CD4-positive, alpha-beta T cell treated with Interleukin-1 beta for 1 hour (primary cell): ENCODE data around the gene MYO1D.

Experiments
- DNase-seq, 2 donors: peaks; one replicate each; pipeline ENCODE4 v3.0.0-alpha.2; 2020 to 2022

The MYO1D gene

DNA sequence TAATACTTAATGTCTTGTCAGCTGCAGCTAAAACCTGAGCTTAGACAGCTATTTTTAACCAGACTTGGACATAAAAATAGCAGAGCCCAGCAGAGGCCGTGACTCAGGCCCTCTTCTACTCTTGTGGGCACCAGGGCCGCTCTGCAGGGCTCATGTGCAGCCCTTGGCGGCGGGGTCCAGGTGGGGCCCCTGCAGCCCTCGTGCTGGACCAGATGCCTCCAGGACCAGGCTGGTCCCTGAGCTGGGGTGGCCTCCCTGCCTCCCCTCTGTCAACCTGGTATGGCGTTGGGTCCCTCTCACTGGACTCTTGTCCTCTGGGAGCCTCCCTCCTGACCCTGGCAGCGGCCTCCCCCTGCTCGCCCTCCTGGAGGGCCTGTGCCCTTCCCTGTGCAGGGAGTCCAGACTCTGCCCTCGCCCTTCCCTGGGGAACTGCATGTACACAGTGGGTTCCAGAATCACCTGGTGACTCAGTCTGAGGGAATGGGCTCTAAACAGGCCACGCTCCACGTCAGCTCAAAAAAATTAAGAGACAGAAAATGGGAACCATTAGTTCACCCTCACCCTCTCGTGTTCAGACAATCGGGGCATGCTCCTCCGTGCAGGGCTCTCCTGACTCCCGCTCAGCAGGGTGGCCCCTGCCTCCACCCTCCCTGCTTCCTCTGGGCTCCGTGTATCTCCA lies 380.4 kb downstream of the MYO1D start:
- no peak for DNase-seq

DNA sequence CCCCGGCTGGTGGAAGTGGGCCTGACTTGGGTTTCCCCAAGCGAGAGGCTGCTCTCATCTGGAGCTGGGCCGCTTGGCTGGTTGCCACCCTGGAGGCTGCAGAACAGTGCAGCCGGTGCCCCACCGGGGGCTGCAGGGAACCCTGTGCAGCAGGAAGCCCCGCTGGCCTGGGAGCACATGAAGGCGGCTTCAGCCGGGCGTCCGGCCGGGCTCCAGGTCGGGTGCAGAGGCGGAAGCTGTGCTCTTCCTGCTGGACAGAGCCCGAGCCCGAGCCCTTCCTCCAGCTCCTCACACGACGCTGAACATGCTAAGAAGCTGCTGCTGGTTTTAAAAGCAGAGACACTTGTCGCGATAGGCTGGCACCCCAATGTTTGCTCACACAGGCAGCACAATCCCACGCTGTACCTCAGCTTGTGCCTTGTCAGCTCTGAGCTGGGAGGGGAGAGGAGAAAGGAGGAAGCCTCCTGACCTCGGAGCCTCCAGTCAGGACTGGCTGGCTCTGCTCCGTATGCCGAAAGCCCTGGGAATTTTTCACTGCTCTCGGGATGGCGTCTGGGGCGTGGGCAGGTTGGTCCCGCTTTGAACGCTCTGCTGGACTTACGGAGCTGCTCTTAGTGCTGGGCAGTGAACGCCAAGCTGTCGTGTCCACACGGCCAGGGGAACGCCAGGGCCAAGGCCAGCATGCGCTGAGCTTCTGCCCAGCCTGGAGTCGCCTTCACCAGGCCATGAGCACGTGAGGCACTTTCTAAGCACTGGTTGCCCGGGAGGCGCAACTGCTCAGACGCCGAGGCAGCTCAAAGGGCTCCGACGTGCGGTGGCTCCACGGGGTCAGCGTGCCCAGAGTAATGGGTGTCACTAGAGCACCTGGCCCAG lies 381.3 kb downstream of the MYO1D start:
- DNase-seq: peak in 1 of 2 donors; percentile 15

DNA sequence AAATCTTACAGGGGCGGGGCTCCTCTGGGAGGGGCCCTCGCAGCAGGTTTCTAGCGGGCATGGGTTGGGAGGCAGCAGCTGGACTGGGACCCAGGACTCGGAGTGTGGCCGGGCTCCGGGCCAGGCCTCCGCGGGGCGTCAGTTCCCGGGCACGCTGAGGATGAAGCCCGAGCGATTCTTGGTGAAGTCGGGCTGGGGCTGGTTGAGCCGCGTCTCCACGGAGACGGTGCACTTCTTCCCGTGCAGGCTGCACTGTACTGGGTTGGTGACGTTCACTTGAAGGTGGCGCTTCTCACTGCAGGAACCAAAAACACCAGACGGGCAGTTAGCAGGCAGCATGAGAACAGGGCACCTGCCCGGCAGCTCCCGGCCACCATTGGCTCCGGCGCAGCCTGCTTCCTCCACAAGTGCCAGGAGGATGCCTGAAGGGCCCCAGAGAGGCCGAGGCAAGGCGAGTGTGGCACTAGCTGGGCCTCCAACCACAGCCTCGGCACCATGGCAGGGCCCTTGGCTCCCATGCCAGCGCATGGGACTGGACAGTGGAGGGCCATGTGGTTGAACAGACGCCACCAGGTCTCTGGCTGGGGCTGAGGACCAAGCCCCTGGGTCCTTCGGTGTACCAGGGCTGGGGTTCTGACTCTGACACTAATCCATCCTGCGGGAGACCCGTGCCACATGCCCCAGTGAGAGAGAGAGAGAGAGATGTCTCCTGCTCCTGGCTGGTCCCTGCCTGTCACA lies 382.1 kb downstream of the MYO1D start:
- DNase-seq: no peak

DNA sequence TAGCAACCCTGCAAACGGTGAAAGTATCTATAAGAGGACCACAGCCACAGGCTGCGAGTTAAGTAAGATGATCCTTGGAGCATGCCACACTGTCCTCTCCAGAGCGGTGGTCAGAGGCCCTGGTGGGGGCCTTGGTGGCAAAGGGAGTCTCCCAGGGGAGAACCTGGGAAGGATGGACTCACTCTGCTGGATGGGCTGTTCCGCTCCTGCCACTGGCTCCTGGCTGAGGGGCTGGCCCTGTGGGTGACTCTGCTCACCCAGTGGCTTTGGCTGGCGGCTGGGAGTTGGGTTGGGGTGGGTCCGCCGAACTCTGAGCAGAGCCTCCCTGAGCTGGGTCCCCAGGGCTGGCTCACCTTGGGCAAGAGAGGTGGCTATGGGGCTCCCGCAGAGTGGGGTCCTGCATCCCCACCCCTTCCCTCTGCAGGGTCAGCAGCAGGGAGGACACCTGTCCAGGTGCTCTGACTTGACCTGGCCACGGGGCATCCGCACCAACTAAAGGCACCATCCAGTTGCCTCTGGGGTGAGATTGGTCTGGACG lies 382.9 kb downstream of the MYO1D start:
- DNase-seq: no peak

DNA sequence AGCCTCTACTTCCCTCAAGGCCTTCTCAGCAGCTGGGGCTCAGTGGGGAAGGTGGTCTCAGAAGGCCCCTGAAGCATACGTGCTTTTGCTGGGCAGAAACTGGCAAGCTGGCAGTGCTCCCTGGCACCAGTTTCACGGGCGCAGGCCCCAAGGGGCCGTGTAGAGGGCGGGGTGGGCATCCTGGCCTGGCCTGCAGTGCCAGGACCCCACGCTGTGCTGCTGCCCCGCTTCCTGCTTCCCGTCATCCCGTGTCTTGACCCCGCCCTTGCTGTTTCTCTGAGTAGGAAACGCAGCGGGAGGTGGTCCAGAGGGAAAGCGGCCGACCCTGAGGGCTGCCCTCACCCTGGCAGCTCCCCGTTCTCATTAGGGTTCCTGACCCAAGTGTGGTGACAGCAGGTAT lies 383.4 kb downstream of the MYO1D start:
- no peak for DNase-seq

DNA sequence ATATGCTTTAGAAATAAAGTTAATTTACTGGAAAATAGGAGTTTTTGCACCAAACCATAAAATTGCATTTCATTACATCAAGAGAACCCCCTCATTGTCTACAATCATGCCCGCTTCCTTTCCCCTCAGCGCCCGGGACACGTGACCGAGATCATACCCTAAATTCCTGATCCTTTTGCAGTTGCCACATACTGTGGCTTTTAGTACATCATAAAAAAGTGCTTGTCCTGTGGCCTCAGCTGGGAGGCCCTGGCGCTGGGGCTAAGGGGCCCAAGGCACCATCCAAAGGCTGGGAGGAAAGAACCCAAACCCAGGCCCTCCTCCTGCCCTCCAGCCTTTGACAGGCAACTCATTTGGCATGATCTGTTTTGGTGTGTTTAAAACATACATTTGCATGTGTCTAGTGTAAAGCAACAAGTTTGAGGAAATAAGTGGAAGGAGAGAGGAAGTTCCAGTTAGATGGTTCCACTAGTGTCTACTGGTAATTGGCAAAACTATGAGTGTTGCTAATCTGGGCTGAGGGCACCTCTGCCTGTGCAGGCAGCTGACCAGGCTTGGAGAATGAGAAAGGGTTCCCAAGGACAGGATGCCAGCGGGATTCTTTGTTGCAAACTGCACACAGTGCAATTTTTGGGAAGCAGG lies 384.2 kb downstream of the MYO1D start:
- DNase-seq: no peak

DNA sequence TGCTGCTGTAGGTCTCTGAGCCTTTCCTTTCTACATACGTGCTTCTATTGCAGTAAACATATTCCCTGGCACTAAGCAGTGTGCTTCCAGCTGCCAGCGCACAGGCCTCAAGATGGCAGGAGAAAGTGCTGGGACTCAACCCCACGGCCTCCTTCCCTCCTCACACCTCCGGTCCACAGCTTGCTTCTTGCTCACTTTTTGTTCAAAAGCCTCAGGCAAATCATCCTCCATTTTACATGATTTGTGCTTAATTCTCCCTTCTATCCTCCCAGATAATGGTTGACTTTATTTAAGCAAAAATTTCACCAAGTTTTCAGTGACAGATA lies 384.7 kb downstream of the MYO1D start:
- DNase-seq: no peak

DNA sequence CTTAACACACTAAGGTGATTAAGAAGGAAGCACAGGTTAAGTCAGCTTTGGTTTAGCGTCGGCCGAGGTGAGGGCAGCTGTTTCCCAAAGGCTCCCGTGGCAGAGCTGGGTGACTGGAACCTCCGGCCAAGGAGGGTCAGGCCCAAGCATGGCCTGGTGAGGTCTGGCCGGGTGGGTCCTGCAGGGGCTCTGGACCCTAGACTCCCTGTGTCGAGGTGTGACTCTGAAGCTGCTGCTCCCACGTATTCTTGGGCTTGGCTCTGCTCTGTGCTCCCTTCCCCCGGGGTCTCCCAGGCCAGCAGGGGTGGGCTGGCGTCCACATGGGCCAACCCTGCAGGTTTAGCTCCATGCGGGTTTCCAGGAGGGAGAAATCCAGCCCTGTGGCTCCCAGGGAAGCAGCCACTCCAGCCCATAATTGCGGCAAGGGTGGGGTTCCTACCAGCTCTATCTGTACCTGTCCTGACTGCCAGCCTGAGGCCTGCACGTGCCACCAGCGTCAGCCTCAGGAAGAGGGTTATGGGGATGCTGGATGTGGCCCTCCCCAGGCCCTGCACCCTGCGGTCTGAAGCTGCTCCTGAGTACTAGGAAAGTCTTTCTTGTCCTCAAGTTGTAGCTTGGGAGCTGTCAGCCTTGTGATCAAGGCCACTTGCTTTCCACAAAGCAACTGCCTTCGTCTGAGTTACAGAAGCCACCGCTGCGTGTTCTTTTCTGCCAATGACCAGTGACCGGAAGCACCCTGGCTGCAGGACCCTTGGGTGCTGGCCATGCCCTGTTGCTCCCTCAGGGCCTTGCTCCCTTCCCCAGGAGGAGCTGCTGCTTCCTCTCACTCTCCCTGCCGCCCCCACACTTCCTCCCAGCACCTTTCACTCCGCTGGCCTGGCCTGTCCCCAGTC lies 385.3 kb downstream of the MYO1D start:
- DNase-seq: no peak

DNA sequence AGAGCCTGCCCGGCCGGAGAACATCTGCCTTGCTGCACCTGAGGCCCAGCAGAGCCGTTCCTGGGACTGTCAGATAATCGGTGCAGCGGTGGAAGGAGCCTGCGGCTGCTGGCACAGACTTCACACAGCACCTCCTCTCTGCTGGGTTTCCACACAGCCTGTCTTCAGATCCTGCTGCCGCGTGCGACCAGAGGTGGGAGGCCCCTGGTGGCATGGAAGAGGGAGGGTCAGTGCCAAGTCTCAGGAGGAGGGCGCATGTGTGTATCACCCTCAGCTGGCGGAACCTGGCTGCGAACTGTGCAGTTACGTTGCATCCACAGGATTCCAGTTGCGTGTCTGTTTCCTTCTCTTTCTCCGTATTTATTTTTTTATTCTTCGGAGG lies 386.8 kb downstream of the MYO1D start:
- no peak for DNase-seq

DNA sequence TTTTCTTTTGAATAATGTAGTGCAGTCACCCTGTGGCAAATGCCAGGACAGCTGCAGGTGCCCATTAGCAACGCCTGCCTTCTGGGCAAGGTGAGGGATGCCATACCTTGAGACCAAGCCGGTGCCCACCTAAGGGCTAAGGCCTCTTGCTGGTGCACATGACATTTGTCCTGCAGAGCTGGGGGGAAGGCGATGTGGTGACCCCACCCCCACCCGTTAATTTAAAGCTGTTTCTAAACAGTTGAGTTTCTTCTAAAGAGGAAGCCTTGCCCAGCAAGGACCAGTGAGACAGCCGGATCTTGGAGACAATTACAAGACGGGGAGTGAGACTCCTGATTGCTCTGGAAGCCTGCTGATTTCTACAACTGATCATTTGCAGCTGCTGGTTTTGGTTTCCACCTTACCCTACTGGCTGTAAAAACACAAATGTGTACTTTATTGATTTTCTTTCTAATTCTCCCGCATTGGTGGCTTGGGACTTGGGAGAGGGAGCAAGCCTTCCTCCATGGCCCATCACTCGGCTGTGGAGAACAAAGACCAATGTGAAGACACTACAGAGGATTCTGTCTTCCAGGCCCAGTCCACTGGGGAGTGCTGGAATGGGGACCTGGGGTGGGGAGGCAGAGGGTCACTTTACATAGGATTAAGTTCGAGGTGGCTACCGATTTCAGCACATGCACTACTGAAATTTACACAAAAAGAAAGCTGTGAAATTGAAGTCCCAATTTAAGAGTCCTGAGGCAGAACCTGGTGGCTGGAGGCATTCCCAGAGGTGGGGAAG lies 387.4 kb downstream of the MYO1D start:
- DNase-seq: no peak

DNA sequence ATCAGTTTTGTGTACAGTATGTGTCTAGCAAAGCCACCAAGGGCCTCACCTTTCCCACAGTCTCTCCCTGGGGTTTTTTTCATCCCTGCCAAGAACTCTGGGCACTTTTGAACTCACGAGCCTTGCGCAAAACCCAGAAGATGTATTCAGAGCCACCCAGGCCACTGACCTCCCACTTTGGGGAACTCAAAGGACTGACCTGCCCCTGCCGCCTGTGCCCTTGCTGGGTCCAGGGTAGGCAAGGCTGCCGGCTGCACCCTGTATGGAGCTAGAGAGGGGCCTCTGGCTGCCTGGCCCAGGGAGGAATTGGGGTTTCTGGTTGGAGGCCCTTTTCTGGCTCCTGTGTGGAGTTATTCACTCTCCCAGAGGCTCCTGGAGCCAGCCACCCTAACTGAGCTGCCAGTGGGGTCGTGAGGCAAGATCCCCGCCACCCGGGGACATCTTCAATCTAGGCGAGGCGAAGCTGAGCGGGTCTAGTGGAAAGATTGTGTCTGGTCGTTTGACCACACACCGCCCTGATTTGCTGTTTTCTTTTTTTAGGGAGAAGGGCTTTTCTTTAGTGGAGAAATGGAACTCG lies 388.2 kb downstream of the MYO1D start:
- DNase-seq: no peak

DNA sequence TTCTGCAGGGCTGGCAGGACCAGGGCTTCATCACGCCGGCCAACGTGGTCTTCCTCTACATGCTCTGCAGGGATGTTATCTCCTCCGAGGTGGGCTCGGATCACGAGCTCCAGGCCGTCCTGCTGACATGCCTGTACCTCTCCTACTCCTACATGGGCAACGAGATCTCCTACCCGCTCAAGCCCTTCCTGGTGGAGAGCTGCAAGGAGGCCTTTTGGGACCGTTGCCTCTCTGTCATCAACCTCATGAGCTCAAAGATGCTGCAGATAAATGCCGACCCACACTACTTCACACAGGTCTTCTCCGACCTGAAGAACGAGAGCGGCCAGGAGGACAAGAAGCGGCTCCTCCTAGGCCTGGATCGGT lies 388.8 kb downstream of the MYO1D start:
- DNase-seq: no peak

DNA sequence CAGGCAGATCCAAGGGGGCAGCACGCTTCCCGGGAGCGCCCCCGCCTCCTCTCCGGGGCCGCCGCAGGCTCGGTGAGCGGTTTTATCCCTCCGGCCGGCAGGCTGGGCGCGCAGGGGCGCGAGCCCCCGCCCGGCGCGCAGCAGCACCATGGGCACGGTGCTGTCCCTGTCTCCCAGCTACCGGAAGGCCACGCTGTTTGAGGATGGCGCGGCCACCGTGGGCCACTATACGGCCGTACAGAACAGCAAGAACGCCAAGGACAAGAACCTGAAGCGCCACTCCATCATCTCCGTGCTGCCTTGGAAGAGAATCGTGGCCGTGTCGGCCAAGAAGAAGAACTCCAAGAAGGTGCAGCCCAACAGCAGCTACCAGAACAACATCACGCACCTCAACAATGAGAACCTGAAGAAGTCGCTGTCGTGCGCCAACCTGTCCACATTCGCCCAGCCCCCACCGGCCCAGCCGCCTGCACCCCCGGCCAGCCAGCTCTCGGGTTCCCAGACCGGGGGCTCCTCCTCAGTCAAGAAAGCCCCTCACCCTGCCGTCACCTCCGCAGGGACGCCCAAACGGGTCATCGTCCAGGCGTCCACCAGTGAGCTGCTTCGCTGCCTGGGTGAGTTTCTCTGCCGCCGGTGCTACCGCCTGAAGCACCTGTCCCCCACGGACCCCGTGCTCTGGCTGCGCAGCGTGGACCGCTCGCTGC lies 389.3 kb downstream of the MYO1D start:
- DNase-seq: no peak

DNA sequence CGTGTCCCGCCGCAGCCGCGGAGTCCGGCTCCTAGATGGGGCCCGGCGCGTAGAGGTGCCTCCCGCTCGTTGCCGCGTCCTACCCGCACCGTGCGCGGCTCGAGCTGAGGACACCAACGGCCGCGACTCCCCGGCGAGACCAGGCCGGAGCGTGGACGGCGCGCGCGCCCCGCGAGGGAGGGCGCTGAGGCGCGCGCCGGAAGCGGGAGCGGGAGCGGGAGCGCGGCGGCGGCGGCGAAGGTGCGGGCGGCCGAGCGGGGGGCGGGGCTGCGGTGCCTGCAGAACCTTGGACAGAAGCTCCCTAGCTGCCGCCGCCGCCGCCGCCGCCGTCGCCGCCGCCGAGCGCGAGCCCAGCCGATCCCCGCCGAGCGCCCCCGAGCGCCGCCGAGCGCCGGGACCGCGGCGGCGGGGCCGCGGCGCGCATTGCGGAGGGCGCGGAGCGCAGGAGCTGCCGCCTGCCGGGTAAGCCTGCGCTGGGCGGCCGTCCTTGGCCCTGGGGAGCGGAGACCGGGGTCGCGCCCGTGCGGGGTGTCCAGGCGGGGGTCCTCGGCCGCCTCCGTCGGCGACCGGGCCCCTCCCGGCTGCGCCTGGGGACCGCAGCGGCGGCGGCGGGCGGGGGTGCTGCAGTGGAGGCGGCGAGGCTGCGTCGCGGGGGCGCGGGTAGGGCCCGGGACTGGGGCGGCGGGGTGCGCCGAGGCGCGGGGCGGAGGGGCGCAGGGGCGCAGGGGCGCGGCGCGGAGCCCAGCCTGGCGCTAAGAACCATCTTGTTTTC lies 390.0 kb downstream of the MYO1D start, which contains the start of gene CDK5R1:
CDK5R1 (plus strand) TSS at position 293 of the 772 bp plus-strand sequence. CDS start 628 bp downstream, outside the sequence.
- DNase-seq: peak; percentile 75 to 78

DNA sequence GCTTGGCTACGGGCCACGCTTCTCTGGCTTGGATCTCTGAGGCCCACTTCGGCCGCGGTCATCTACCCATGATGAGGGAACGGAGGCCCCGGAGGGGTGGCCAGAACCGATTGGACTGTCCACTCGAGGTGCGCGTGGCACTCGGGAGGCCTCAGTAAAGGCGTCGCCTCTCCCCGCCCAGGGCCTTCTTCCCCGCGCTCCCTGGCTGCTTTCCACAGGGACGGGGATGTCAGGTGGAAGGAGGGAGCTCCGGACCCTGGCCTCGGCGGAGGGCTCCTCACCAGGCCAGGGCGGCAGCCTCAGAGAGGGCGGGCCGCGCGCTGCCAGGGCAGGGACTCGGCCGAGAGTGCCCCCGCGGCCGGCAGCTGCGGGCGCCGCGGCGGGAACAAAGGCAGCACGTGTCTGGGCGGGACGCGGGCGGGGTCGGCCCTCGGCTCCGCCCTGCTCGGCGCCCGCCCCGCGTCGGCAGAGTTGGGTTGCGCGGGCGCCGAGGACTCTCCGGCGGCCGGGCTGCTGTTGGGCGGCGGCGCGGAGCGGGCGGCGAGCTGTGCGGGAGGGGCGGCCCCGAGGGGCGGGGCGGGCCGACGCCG lies 390.7 kb downstream of the MYO1D start:
- peak; percentile 70 to 73 for DNase-seq

DNA sequence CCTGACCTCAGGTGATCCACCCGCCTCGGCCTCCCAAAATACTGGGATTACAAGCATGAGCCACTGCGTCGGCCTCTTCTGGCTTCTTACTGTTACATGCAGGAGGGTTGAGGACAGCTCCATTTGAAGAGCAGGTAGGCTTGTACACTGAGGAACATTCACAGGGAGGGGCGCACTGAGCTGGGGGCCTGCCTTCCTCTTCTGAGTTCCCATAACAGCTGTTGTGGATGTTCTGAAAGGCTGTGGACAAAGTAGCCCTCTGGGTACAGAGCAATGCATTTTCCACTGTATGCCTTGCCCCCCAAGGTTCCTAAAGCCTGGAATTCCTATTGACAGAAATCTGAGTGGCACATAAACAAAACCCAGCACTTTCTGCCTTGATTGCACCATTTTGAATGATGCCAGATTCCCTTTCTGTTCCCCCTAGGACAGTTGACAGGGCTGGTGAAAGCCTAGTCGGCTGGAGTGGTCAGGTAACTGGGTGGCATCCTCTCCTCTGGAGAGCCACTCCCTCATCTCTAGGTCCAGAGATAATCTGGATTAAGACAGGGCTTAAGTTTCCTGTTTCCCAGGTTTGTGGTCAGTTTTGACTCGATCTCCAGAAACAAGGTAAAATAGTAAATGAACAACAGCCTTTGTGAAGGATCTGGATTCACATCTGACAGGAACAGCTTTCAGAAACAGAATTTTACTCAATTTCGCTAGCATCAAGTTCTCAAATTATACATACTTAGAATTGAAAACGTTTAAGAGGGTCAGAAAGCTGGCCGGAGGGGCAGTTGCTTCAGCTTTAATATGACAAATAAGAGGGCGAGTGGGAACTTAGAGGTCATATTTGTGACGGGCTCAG lies 391.4 kb downstream of the MYO1D start:
- no peak for DNase-seq

DNA sequence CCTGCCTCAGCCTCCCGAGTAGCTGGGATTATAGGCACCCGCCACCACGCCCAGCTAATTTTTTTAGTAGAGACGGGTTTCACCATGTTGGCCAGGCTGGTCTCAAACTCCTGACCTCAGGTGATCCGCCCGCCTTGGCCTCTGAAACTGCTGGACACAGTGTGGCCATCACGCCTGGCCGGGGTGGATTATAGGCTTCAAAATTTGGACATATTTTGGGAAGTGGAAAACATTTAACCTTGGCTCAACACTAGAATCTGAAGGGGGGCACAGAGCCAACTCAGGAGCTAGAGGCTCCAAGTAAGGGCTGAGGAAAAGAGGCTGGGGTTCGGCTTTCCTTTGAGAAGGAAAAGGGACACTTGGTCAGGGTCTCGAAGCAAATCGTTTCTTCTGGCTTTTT lies 392.3 kb downstream of the MYO1D start:
- no peak for DNase-seq

DNA sequence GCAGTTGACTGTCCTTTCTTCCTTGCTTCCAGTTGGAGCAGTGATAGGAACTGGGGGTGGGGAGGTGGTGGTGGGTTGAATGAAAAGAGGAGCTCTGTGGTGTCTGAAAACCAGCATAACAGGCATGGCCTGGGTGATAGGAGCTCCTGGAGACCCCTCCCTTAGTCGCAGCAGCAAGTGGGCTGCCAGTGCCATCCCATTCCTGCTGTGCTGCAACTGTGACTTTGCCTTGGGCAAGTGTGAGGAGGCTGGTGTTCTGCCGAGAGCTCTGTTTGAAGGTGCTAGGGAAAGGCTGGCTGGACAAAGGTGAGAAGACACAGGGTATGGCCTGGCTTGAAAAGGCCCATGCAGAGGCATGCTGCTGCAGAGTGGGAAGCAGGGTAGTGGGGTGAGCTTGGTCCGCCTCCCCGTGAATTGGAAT lies 392.9 kb downstream of the MYO1D start:
- no peak for DNase-seq
